NCI-H1048 (cell line): ENCODE data around the gene ULK4.
"Not testable (repeated sequence)": the region's sequence is repeated elsewhere in the genome, so short reads cannot be mapped to it uniquely, and the experiment has no call there.

Experiments
- DNase-seq: peaks from one replicate; lab custom pipeline; 2025; lab: John Stamatoyannopoulos, UW

Gene ULK4

DNA sequence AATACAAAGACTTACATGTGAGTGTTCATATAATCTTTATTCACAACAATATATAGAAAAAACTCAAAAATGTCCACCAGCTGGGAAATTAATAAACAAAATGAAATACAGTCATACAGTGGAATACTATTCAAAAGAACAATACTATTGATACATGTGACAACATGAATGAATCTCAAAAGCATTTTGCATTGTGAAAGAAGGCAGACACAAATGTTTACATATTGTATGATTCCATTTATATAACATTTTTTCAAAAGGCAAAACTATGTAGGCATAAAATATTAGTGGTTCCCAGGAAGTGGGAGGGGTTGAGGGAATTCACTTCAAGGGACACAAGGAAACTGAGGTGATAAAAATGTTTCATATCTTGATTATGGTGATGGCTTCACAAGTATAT, 459.4 kb downstream of the ULK4 start:
- DNase-seq: no peak

DNA sequence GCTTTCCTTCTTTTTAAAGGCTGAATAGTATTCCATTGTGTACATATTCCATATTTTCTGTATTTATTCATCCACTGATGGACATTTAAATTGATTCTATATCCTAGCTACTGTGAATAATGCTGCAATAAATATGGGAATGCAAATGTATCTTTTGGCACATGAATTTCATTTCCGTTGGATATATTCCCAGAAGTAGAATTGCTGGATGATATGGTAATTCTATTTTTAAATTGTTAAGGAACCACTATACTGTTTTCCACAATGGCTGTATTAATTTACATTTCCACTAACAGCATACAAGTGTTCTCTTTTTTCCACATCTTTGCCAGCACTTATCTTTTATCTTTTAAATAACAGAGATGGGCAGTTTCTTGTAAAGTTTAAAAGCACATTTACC, 459.9 kb downstream of the ULK4 start:
- DNase-seq: no peak

DNA sequence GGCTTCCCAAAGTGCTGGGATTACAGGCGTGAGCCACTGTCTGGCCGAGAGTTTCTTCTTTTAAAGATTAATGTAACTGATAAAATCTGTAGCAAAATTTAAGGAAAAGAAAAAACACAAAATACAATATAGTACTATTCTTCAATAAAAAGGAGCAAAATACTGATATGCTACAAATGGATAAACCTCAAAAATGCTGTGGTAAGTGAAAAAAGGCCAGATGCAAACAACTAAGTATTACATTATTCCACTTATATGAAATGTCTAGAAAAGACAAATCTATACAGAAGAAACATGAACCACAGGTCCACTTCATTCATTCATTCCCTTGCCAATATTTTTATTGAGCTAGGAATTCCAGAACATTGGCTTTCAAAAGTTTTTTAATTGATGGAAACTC, 463.1 kb downstream of the ULK4 start:
- DNase-seq: no peak

DNA sequence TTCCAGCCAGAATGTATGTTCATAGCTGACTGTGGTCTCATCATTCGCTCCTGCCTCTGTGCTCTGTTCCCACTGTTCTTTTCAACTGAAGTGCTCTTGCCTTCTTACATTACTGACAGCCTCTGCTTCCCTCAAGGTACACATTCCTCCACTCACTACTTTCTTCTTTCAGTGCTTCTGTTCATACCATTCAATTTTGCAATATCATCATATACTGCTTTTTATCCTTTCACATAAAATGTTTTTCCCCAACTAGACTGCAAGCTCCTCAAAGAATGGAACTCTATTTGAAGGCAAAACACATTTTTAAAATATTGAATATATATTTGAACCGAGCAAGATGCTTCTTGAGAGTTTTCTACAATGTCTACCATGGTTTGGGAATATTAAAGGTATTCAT, 471.5 kb downstream of the ULK4 start:
- no peak for DNase-seq

DNA sequence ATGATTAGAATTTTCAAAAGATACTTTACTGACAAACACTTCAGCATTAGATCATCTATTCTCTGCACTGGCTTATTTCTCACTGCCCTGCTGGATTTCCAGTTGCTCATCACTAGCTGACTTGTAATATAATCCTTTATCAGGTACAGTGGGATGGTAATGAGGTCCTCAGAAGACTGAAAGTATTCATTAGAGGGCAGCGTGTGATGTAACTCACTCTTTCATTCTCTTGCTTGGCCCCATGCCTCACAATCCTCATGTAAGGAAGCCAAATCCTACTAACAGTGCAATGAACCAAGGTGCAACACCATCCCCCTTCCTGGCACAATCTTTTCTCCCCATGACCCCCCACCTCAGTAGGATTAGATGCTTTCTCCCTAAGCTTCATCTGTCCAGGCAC, 472.7 kb downstream of the ULK4 start:
- DNase-seq: no peak

DNA sequence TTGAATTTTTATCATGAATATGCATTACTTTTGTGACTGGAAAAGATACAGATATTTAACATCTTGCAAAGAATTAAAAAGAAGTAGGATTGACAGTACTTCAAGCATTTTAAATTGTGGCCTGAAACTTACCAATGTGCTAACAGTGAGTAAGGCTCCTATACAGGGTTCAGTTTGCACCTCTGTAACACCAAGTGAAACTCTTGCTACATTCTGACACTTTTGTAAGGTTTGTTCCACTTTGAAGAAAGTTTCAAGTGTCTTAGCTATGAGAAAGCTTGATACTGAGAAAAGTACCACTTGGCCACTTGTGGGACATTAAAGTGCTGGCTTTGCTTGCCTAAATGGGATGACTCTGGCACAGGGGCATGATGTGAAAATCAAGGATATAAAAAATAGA, 473.4 kb downstream of the ULK4 start:
- no peak for DNase-seq

DNA sequence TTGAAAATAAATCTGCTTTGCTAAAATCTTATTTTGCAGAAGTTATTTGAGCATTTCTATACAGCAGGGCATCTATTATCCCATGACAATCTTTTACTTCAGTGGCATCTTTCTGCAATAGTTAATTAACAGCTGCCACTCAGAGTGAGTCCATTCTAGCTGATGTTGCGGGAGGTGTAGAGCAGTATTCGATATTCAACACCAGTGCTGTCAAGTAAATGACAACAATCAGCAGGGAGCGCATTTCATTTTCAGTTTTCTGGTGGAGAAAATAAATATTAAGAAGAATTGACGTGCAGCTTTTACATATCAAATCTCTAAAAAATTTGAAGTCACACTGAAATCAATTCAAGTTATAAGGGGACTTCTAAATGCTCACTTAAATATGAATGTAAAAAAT, 476.4 kb downstream of the ULK4 start:
- no peak for DNase-seq

DNA sequence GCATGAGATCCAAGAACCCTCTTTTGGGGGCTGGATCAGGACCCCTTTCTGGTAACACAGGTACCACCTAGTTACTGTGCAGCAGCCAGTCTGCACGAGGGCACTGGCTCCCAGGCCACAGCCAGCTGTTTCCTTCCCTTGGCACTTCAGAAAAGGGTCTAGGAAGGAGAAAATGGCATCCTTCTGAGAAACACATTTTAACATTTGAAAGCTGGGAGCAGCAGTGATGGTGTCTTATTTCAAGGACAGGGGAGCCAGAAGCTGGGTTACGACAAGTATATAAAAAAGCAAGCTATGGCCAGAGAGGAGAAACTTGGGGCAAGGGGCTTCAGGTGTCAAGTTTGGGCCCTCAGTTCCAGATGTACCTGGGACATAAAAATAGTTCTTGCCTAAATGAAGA, 479.8 kb downstream of the ULK4 start:
- no peak for DNase-seq

DNA sequence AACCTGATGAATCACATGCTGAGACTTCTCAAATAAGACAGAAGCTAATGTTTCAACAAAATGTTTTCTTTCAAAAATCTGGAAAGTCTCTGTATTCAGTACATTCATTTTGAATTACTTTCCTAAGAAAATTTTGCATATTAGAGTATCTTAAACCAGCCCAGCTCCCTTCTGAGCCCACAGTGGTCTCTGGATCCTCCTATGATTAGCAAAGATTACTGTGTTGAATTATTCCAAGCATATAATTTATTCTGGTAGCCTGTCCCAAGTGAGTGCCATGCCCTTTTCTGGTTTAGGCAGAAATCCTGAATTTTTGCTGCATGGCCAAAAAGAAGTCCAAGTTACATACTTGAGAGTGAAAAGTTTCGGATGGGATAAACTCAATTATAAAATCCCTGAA, 483.6 kb downstream of the ULK4 start:
- DNase-seq: no peak

DNA sequence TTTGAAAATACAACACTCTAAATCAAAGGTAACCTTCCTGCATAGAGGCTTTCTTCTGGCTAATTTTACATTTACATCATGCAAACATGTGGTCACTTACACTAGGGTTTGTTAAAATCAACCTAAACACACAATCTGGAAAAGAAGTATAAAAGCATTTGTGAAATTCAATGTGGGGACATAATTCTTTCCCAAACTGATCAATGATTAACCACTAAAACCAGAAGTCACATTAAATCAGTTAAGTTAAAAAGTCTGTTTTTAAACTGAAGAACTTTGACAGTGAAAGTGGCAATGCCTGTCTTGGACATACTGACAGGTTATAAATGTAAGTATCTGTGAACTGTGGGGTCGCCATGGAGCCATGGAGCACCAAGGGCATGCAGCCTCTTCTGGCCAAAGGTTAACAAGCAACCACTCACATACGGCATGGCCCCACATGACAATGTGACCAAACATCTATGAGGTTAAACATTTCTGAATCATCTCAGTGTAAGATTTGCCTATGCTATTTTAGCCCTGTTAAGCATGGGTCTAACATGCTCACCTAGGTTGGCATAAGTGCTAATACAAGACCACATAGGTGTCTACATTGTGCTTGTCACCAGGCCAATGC, 484.4 kb downstream of the ULK4 start:
- DNase-seq: no peak

DNA sequence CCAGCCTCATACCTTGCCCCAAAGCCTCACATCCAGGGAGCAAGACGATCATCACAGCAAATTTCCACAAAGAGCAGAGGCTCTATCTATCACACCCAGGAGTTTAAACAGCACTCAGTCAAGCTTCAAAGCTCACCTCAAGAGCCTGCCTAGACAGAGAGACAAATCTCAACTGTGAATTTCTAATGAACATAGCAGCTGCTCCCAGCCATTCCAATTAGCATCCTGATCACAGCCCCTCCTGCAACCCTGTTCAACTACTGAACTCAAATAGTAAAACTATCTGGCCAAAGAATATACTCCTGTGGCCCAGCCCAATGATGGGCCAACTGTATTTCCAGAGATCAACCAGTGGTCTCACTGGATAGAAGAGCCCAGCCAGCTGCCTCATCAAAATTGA, 492.8 kb downstream of the ULK4 start:
- no peak for DNase-seq

DNA sequence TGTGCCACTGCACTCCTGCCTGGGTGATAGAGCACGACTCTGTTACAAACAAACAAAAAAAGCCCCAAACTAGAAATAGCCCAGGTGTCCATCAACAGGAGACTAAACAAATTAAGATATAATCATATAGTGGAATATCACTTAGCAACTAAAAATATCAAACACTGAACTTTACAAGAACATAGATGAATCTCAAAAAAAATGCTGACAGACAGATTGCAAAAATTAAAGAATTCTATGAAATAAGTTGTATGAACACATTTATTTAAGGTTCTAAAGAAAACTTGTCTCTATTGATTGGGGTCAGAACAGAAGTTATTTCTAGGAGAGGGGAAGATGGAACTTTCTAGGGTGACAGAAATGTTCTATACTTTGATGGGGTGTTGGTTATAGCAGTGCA, 494.4 kb downstream of the ULK4 start:
- no peak for DNase-seq

DNA sequence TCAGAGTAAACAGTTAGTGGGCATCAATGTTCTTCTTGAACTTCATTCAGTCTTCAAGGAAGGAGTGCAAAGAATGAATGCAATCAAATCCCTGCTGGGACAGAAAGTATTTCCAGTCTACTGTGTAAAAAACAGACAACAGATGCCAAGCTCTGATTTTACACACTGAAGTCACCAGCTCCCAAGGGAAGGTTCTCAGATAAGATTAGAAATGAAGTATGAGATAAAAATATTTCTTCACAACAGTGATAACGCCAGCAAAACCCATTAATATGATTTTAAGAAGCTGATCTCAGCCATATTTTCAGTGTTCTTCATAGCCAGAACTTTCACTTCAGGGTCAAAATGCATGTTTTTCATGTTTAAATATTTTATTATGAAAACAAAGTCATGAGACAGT, 497.0 kb downstream of the ULK4 start:
- DNase-seq: no peak

DNA sequence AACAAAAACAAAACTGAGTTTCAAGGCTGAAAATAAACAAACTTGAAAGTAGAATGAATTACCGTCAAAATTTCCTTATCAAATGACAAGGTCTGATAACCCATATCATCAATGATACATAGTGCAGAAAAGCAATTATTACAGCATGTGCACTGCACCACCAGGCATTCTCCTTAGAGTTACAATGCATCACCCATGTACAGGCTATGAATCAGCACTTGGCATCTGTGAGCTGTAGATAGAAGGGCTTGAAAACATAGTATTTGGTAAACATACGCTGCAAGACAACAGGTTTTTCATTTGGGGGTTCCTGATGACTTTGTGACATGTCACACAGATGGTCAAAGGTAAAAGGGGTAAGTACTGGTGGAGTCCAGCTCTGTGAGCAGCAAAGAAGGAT, 497.5 kb downstream of the ULK4 start:
- no peak for DNase-seq

DNA sequence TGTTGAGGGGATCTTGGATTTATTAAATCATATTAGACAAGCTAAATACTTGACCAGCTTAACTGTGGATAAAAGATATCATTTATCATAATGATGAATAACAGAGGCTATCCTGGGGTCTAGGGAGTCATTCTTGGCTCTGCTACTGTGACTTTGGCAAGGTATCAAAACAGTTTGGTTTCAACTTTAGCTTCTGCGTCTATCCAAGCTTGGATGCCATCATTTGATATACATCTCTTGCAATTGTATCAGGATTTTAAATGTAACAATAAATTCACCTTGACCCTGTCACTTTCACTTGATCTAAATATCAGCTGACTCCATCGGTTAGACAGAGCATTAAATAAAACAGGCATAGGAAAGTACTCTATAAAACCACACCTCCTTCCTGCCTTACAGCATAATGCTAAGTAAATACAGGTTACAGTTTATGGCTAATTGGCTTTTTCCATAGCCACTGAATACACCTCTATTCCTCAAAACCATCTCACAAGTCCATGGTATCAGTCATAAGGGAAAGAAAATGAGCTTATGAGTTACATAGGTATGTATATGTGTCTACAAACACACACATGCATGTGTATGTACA, 499.7 kb downstream of the ULK4 start:
- no peak for DNase-seq

DNA sequence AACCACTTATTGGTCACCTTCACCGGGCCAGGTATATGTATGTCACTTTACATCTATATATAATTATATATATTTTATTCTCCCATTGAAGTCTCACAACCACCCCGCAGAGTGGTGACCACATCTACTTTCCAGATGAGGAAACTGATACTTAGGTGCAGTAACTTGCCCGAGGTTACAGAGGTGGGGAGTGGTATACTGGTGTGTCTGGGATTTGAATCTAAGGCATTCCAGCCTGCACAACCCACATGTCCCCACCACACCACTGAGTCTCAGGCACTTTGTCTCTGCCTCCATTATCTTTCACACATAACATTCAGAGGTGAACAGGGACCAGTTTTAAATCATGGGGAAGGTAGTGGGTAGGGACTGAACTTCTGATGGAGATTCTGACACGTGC, 501.2 kb downstream of the ULK4 start:
- DNase-seq: no peak

DNA sequence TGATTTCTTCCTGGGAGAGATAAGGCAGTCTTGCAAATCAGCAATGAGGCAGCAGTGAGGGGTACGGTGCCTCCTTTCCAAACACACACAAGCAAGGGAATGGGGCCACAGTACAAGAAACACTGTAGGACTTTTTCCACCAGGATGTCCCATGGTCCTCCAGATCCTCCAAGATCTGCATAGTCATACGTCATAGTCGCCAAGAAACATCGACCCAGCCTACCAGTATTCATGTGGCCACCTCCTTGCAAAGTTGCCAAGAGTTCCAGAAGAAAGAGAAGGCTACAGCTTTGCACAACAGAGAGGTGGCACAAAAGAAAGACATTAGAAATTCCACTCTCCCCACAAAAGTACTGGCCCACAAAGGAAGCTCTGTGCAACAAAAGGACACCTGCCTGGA, 504.7 kb downstream of the ULK4 start:
- no peak for DNase-seq

DNA sequence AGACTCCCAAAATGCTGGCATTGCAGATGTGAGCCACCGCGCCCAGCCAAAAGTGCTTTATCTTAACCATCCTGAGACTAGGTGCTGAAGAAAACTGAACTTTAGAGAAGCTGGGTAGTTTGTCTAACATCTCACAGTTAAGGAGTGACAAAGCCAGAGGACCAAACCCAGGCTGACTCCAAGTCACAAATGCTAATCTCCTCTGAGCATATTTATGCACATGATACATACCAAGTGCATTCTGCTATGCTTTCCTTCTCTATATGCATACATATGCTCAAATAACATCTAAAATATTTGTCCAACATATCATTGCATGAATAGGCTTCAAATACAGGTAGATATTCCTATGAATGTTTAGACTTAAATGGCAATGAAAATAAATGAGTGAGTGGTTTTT, 505.7 kb downstream of the ULK4 start:
- DNase-seq: no peak

DNA sequence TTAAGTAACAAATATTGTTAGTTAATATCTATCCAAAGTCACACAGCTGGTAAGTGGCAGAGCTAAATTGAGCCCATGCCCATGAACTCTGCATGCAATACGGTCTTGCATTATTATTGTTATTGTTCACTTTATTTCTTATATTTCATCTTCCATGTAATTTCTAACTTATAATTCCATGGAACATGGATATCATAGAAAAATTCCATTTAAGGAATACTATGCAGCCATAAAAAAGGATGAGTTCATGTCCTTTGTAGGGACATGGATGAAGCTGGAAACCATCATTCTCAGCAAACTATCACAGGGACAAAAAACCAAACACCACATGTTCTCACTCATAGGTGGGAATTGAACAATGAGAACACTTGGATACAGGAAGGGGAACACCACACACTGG, 508.3 kb downstream of the ULK4 start:
- DNase-seq: not testable (repeated sequence)

DNA sequence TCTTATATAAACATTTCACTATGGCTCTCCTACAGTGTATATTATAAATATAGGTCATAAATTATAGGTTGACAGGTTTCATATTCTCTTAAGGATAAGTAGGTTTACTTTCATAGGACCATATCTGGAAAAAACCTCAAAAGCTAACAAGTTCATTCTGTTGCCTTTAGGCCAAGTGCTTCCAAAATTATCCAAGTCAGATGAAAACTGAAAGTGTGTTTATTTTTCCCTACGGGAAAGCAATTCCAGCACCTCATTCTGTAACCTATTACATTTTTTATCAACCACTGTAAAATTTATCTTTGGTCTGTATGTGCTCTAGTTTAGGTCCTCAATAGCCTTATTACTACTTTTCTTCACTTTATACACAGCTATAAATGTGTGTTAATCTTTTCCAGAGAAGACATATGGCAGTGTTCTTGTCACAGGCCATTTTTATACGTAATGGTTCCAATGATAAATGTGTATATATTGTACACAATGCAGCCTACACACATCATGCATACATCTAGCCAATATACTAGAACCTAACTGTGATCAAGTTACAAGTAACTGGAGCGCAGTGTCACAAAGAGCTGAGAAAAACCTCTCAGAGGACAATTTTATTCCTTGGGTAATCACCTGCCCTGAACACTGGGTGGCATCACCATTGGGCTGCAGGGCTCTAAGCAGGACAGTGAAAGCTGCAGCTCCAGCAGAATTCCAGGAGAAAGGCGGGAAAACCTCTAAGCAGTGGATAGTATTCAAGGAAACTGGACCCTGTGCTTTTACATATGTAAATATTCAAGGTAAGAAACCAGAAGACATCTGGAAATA, 511.3 kb downstream of the ULK4 start:
- DNase-seq: no peak

DNA sequence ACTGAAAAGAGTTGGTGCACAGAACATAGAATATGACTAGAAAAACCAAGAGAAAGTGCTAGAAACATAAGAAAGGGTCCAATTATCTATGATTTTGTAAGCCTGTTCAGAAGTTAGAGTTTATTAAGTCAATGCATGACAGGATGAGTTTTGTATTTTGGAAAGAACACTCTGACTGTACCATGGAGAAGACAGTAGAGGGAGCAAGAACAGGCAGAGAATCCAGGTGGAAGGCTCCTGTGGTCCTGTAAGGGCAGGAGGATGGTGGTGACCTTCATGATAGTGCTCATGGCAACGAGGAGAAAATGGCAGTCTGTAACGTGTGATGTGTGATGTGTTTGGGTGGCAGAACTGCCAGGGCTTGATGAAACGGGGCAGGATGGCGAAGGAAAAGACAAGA, 513.5 kb downstream of the ULK4 start:
- no peak for DNase-seq

DNA sequence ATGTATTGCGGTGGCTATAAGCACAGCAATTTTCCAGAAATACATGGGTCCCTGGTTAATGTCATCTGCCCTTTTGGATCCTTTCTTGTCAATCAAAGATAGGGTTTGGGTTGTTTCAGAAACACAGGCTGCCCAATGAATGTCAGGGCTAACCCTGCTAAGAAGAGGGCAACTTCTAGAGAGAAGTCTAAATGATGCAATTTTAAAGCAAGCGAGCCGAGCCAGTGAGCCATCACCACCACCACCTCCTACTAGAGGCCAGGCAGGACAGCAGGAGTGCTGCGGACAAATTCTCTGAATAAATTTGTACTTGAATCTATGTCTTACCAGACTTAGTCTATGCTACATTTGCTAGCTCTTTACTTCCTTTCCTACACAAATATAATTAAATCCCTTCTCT, 514.2 kb downstream of the ULK4 start:
- DNase-seq: no peak

DNA sequence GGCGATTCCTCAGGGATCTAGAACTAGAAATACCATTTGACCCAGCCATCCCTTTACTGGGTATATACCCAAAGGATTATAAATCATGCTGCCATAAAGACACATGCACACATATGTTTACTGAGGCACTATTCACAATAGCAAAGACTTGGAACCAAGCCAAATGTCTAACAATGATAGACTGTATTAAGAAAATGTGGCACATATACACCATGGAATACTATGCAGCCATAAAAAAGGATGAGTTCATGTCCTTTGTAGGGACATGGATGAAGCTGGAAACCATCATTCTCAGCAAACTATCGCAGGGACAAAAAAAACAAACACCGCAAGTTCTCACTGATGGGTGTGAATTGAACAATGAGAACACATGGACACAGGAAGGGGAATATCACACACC, 515.6 kb downstream of the ULK4 start:
- not testable (repeated sequence) for DNase-seq

DNA sequence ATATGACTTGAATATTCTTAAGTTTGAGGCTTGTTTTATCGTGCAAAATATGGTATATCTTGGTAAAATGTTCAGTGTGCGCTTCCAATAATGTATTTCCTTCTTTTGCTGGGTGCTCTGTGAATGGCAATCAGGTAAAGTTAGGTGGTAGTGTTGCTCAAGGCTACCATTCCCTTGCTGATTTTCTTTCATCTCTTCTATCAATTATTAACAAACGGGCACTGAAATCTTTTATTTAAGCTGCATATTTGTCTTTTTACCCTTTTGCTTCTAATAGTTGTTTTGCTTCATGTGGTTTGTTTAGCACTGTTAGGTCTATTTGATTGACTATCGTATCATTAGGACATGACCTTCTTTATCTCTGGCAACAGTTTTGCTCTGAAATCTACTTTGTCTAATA, 520.3 kb downstream of the ULK4 start:
- DNase-seq: no peak
